Testis (tissue), 2 donors: ENCODE results near the gene TRPV6.

Experiments used
- CTCF ChIP-seq, 3 experiments: fragments of 450-650 bp in 2 of 3; fragments of 200-600 bp in 1 of 3; sonication (generic) in 1 of 3; IDR thresholded peaks; one replicate each; pipeline ENCODE4 v1.5.1; 2016 to 2019; ENCODE audit warnings: antibody characterized with exemption in 3 of 3, mild to moderate bottlenecking in 2 of 3, moderate library complexity in 1 of 3
- POLR2A ChIP-seq: fragments of 450-650 bp; IDR thresholded peaks from one replicate; pipeline ENCODE4 v1.6.1; 2017; ENCODE audit warnings: antibody characterized with exemption, mild to moderate bottlenecking, moderate library complexity

- no peak for TF ChIP-seq CTCF (IDR thresholded peaks at IDR 0.05)
- TF ChIP-seq POLR2A: no peak
These were observed 10.1 kb downstream of the TRPV6 start for GRCh38 chr7:142875456-142875855.
